ENCODE results near the gene XIRP1.
"Not testable (repeated sequence)": the region's sequence is repeated elsewhere in the genome, so short reads cannot be mapped to it uniquely, and the experiment has no call there.

Gene XIRP1

GRCh38 chr3:39184081-39184967 is 8.1 kb downstream of the XIRP1 start:
- no peak for DNase-seq

- DNase-seq: no peak
Observed at GRCh38 chr3:39183211-39184080, 8.9 kb downstream of the XIRP1 start.

DNA sequence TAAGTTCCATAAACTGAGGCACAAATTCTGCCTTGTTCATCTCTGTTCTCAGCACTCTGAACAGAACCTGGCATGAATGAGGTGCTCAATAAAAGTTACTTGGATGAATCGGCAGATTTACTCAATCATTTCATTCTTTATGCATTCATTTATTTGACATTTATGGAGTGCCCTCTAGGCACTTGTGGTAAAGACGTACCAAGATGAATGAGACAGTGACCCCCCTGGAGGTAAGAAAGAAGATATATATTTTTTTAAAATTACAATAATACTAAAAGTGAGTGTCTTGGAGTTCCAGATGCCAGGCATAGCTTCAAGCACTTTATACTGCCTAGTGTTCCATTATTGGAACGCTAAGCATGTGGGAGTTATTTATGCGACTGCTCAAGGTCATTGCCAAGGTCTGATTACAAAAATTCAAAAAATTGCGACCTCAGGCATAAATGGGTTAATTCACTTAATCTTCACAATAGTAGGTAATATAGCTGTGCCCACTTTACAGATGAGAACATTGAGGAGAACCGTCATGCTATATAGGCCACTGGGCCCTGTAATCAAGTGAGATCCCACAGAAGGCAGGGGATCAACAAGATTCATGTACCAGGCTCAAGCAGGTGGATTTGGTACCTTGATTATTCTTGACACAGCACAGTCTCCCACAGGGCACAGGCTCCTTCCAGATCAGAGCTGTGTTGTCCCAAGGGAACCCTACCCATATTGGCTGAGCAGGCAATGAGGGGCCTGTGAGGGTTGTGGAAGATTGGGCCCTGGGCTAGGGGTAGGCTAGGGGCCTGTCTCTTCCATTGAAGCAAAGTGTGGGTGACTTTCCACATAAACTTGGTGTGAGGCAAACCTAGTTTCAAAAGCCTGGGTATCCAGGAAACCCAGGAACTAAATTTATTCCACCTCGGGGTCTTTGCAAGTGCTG is 10.7 kb downstream of the XIRP1 start:
- no peak for DNase-seq

GRCh38 chr3:39180546-39181346 is 11.6 kb downstream of the XIRP1 start:
- DNase-seq: no peak

- no peak for DNase-seq
Observed at GRCh38 chr3:39180183-39180545, 12.2 kb downstream of the XIRP1 start.

- no peak for DNase-seq
Observed at GRCh38 chr3:39178553-39178952, 13.8 kb downstream of the XIRP1 start.

- peak; percentile 76 for DNase-seq
Observed at GRCh38 chr3:39177708-39178332, 14.6 kb downstream of the XIRP1 start.

DNA sequence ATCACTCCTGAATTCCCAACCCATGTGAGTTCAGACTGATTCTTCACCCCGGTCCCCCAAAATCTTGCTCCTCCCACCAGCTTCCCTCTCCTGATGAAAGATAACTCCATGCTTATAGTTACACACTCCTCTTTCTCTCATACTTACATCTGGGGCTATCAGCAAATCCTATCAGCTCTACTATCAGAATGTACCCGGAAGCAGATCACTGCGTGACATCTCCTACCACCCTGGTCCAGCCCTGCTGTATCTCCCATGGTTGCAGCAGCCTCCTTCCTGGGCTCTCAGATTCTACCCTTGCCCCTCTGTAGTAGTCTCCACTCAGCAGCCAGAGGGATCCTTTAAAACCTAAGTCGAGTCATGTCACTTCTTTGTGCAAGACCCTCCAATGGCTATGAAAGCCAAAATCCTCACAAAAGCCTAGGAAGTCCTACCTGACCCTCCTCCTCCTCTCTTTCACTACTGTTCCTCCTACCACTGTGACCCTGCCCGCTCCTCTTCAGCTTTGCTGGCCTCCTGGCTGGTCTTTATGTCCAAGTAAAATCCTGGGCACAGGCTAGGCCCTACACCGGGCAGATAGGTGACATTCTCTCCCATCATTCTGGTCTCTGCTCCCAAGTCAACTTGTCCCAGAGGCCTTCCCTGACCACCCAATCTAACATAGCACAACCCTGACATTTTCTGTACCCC is 16.2 kb downstream of the XIRP1 start:
- DNase-seq: no peak

DNA sequence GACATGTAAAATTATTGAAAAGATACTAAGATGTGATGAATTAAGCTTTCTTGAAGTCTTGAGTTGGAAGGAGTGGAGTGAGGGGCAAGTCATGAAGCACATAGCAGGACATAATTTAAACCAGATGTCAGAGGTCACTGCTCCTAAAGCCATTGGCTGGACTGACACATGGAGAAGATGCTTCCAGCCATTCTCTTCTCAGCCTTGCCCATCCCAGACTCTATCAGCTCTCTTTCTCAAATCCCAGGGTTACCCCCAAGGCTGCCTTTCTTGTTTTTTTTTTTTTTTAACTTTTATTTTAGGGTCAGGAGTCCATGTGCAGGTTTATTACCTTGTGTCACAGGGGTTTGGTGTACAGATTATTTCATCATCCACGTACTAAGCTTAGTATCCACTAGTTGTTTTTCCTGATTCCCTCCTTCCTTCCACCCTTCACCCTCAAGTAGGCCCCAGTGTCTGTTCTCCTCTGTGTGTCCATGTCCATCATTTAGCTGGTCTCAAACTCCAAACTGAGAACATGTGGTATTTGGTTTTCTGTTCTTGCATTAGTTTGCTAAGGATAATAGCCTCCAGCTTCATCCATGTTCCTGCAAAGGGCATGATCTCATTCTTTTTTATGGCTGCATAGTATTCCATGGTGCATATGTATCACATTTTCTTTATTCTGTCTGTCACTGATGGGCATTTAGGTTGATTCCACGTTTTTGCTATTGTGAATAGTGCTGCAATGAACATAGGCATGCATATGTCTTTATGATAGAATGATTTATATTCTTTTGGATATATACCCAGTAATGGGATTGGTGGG is 18.9 kb downstream of the XIRP1 start:
- no peak for DNase-seq

- no peak for DNase-seq
Observed at GRCh38 chr3:39171860-39172259, 20.5 kb downstream of the XIRP1 start.

- not testable (repeated sequence) for DNase-seq
Observed at GRCh38 chr3:39170877-39171276, 21.5 kb downstream of the XIRP1 start.

- DNase-seq: no peak
Observed at GRCh38 chr3:39170461-39170860, 21.9 kb downstream of the XIRP1 start.

DNA sequence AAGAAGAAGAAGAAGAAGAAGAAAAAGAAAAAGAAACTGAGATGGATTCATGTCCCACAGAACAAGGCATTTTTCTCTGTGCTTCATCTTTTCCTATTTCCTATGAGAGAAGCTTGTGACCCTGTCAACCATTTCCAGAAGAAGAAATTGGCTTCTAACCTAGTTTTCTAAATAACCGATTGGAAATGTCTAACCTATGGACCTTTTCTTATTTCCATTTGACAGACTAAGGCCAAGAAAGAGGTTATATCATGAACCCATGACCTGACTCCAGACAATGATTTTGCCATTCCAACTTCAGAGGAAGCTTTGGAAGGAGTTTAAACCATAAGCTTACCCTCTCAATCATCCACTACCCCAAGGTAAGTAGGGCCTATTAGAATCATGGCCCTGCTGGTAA is 22.7 kb downstream of the XIRP1 start:
- DNase-seq: no peak

GRCh38 chr3:39168156-39168780 is 24.1 kb downstream of the XIRP1 start:
- no peak for DNase-seq

GRCh38 chr3:39166932-39167532 is 25.4 kb downstream of the XIRP1 start:
- DNase-seq: peak; percentile 43

DNA sequence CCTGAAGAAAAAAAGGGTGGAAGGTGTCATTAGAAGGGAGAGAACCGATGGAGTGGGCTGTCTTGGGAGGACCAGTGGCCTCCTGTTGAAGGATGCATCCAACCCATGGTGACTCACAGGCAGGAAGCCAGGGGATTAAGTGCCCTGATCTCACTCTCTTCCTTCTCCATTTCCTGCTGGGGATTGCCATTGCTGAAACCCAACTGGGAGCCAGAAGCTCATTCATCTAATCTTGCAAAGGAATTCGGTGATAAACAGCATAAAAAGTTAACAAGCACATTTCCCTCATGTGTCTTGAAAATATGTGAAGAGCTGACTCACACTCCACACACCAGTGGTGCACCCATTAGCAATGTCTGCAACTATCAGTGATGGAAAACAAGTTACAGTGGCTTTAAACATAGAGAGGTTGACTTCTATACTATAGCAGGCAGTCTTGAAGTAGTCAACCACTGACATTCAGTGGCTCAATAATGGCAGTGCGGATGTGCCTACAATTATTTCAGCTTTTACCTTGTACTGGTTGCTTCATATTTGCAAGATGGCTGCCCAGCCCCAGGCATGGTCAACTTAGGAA is 26.2 kb downstream of the XIRP1 start:
- DNase-seq: no peak

- DNase-seq: no peak
Observed at GRCh38 chr3:39165518-39165917, 26.9 kb downstream of the XIRP1 start.

DNA sequence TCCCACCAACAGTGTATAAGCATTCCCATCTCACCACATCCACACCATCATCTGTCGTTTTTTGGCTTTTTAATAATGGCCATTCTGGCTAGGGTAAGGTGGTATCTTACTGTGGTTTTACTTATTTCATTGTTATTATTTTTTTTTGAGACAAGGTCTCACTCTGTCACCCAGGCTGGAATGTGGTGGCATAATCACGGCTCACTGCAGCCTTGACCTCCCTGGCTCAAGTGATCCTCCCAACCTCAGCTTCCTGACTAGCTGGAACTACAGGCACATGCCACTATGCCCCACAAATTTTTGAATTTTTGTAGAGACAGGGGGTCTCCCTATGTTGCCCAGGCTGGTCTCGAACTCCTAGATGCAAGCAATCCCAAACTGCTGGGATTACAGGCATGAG is 28.0 kb downstream of the XIRP1 start:
- DNase-seq: no peak
